Left lung (tissue), 10 donors: ENCODE measurements around the gene FASTKD3. TPM values are rescaled to one million over a fixed set of nuclear protein-coding genes. Genes with fewer than 3 reads are reported as not detected.
A peak's percentile ranks its signal among the peaks of the same experiment; 100 is the strongest.

Source experiments
- ATAC-seq: fragments of 200-7000 bp; cut with Tn5 transposase; one replicate; pipeline ENCODE4 v1.9.1; 2020; ENCODE audit warnings: moderate library complexity
- DNase-seq, 4 donors: peaks; one replicate each; pipeline ENCODE4 v3.0.0-alpha.2; 2013 to 2020
- H3K27ac ChIP-seq, 2 donors: fragments of 200-600 bp; sonication (generic) in 1 of 2; one replicate each; pipeline versions ENCODE4 v1.5.0 to v1.8.0; 2020 to 2021
- H3K27me3 ChIP-seq, 2 donors: fragments of 200-600 bp; sonication (generic) in 1 of 2; one replicate each; pipeline versions ENCODE4 v1.5.0 to v1.8.0; 2020 to 2021
- H3K36me3 ChIP-seq, 2 donors: fragments of 200-600 bp; sonication (generic) in 1 of 2; one replicate each; pipeline versions ENCODE4 v1.5.0 to v1.8.0; 2020 to 2021
- H3K4me1 ChIP-seq, 2 donors: fragments of 200-600 bp; one replicate each; pipeline ENCODE4 v1.8.0; 2021
- H3K4me3 ChIP-seq, 2 donors: fragments of 200-600 bp; sonication (generic) in 1 of 2; one replicate each; pipeline versions ENCODE4 v1.5.0 to v1.8.0; 2020 to 2021; ENCODE audit warnings: mild to moderate bottlenecking in 1 of 2
- H3K9me3 ChIP-seq, 2 donors: fragments of 200-600 bp; sonication (generic) in 1 of 2; one replicate each; pipeline versions ENCODE4 v1.5.0 to v1.8.0; 2020 to 2021
- CTCF ChIP-seq, 2 donors: fragments of 200-600 bp; sonication (generic) in 1 of 2; IDR thresholded peaks; one replicate each; pipeline versions ENCODE4 v1.5.0 to v1.8.0; 2021; ENCODE audit warnings: antibody characterized with exemption in 2 of 2
- intact Hi-C, 2 donors: fragments of 100-400 bp; cut with DNase I; formaldehyde crosslinking; loops; one replicate each; pipeline versions ENCODE4 v1.11.2 to v1.14.2; 2022
- polyA plus RNA-seq, 6 donors: library from polyadenylated mRNA; unstranded; fragments of 120-200 nt; gene quantifications; one replicate each; pipeline ENCODE4 v1.2.1, GENCODE V29; 2013; ENCODE audit not compliant: insufficient read length in 6 of 6
- total RNA-seq, 2 donors: library from RNA; stranded (reverse); fragmentation: NEBNext Ultra II Directional; extraction: Animal tissue kit (Norgen Biotek cat#: 25700); gene quantifications; one replicate each; pipeline ENCODE4 v1.2.1, GENCODE V29; 2021
- donor health status: DM: no; HTN: yes; CAD: no.
- donor health status: DM: no; HTN: no; CAD: no.

Gene FASTKD3
- total and polyA plus RNA-seq, 8 donors: 8.4 to 28.8 (median 22.4) TPM

GRCh38 chr5:7822449-7822848, 46.4 kb downstream of the FASTKD3 start:
- Histone ChIP-seq H3K9me3 (no peaks in the 10 kb centered on the region), H3K27me3 (no peaks in the 10 kb centered on the region), H3K4me3 (no peak overlapping the region), H3K4me1 (no peaks in the 10 kb centered on the region), H3K36me3 (no peaks in the 10 kb centered on the region), H3K27ac (no peak overlapping the region)
- DNase-seq (no peak), ATAC-seq (no peak)
- no peak for TF ChIP-seq CTCF (IDR thresholded peaks at IDR 0.05)
- intact Hi-C loops: no loop called here

- intact Hi-C loops: no loop called here
- DNase-seq: no peak
- peaks cover 0 to 12% of the 10 kb centered on the region in 2 donors for H3K4me1 ChIP-seq
- TF ChIP-seq CTCF (IDR thresholded peaks at IDR 0.05): peak in 1 of 2 donors; percentile 36
- H3K9me3 ChIP-seq: no peaks in the 10 kb centered on the region
- H3K4me3 ChIP-seq: no peak overlapping the region
- H3K27ac ChIP-seq: no peak overlapping the region
- ATAC-seq: peak; percentile 10
- H3K36me3 ChIP-seq: no peaks in the 10 kb centered on the region
- H3K27me3 ChIP-seq: peaks cover 0 to 19% of the 10 kb centered on the region in 2 donors
Observed at GRCh38 chr5:7816535-7816901, 52.3 kb downstream of the FASTKD3 start.

DNA sequence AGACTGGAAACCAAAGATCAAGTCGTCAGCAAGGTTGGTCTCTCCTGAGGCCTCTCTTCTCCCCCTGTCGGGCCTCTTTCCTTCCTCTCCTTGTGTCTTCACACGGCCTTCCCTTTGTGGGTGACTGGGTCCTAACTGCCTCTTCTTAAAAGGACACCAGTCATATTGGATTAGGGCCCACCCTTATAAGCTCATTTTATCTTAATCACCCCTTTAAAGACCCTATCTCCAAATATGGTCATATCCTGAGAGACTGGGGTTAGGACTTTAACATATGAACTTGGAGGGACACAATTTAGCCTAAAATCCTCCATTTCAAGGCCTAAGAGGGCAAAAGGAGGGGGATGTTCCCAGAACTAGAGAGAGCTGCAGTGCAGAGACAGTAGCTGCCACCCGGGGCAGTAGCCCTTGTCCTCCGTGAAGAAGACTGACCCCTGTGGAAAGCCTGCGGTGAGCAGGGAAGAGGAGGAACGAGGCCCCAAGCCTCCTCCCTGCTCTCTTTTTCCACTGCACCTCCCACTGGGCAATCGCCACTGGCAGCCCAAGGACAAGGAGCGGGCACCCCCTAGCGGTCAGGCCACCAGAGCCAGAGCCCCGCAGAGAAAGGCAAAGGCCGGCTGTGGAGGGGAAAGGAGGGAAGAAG, 52.8 kb downstream of the FASTKD3 start:
- intact Hi-C loops: no loop called here
- Histone ChIP-seq H3K27me3 (peaks cover 0 to 19% of the 10 kb centered on the region in 2 donors), H3K4me1 (peaks cover 0 to 12% of the 10 kb centered on the region in 2 donors), H3K36me3 (no peaks in the 10 kb centered on the region), H3K27ac (no peak overlapping the region), H3K9me3 (no peaks in the 10 kb centered on the region), H3K4me3 (no peak overlapping the region)
- peak; percentile 54 to 94 (median 79) for DNase-seq
- TF ChIP-seq CTCF (IDR thresholded peaks at IDR 0.05): peak; percentile 85 to 90
- peak; percentile 99 for ATAC-seq

DNA sequence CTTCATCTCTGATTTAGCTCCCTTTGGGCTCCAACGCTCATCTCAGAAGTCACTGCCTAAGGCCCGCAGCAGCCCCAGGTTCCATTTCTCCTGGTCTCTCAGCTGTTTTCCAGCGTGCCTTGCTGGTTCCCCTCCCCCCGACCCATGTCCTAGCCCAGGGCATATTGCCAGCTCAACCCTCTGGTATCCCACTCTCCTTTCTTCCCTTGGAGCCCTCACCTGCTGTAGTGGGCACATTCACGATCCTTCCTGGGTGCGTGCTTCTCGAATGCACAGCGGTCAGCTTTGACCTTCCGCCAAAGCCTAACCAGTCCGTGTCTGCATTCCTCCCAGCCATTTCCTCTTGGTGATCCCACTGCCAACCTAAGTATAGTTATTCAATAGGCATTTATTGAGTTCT, 54.0 kb downstream of the FASTKD3 start:
- H3K27me3 ChIP-seq: peaks cover 0 to 19% of the 10 kb centered on the region in 2 donors
- ATAC-seq: no peak
- intact Hi-C loops: no loop called here
- DNase-seq: no peak
- H3K4me1 ChIP-seq: peaks cover 0 to 12% of the 10 kb centered on the region in 2 donors
- H3K27ac ChIP-seq: no peak overlapping the region
- H3K4me3 ChIP-seq: no peak overlapping the region
- H3K36me3 ChIP-seq: no peaks in the 10 kb centered on the region
- H3K9me3 ChIP-seq: no peaks in the 10 kb centered on the region
- TF ChIP-seq CTCF (IDR thresholded peaks at IDR 0.05): no peak

DNA sequence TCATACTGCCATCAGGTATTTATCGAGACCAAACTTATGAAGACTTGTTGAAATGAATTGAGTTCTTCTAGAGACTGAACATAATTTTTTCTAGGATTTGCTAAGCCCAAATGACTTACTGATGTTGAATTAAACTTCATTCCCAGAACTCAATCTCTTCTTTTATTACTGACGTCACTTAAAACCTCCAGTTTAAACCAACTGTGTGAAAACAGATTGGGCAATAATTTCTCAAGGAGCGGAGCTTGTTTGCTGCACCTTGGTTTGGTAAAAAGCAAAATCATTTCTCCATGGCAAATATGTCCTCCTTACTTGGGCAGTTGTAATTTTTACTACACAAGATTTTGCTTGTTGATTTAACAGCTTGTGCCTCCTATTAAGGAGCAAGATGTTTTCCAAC, 55.3 kb downstream of the FASTKD3 start:
- intact Hi-C loops: no loop called here

More for the DNA sequence above, 55.3 kb downstream of the FASTKD3 start:
- Histone ChIP-seq H3K9me3 (no peaks in the 10 kb centered on the region), H3K4me3 (no peak overlapping the region), H3K27me3 (peaks cover 0 to 19% of the 10 kb centered on the region in 2 donors), H3K27ac (no peak overlapping the region), H3K36me3 (no peaks in the 10 kb centered on the region), H3K4me1 (peaks cover 0 to 12% of the 10 kb centered on the region in 2 donors)
- DNase-seq (no peak), ATAC-seq (peak; percentile 21)
- no peak for TF ChIP-seq CTCF (IDR thresholded peaks at IDR 0.05)
